Parathyroid adenoma (tissue), 2 donors: ENCODE measurements around the gene AXIN2.

ENCODE experiments used
- H2AFZ ChIP-seq: fragments of 300-600 bp; sonication (generic); one replicate; pipeline ENCODE4 v1.7.0; 2017; ENCODE audit warnings: antibody characterized with exemption, mild to moderate bottlenecking
- H3K27ac ChIP-seq: fragments of 300-600 bp; sonication (generic); one replicate; pipeline ENCODE4 v1.7.0; 2017
- H3K27me3 ChIP-seq: fragments of 300-600 bp; sonication (generic); one replicate; pipeline ENCODE4 v1.7.0; 2017; ENCODE audit warnings: low read length; ENCODE audit not compliant: control insufficient read depth, insufficient read depth
- H3K36me3 ChIP-seq: fragments of 300-600 bp; sonication (generic); one replicate; pipeline ENCODE4 v1.7.0; 2017; ENCODE audit warnings: low read length; ENCODE audit not compliant: control insufficient read depth, insufficient read depth
- H3K4me1 ChIP-seq: fragments of 300-600 bp; sonication (generic); one replicate; pipeline ENCODE4 v1.7.0; 2017; ENCODE audit warnings: control low read depth
- H3K4me2 ChIP-seq: fragments of 300-600 bp; sonication (generic); one replicate; pipeline ENCODE4 v1.7.0; 2017; ENCODE audit warnings: low read length
- H3K4me3 ChIP-seq: fragments of 300-600 bp; sonication (generic); one replicate; pipeline ENCODE4 v1.7.0; 2017; ENCODE audit warnings: low read depth, low read length
- H3K79me2 ChIP-seq: fragments of 300-600 bp; sonication (generic); one replicate; pipeline ENCODE4 v1.7.0; 2017; ENCODE audit warnings: control low read depth
- H3K9ac ChIP-seq: fragments of 300-600 bp; sonication (generic); one replicate; pipeline ENCODE4 v1.7.0; 2017; ENCODE audit warnings: mild to moderate bottlenecking
- H3K9me3 ChIP-seq: fragments of 300-600 bp; sonication (generic); one replicate; pipeline ENCODE4 v1.7.0; 2017; ENCODE audit warnings: low read length; ENCODE audit not compliant: control insufficient read depth
- CTCF ChIP-seq: fragments of 300-600 bp; sonication (generic); IDR thresholded peaks from one replicate; pipeline ENCODE4 v1.7.0; 2017; ENCODE audit warnings: antibody characterized with exemption, mild to moderate bottlenecking
- donor health status: primary hyperparathyroidism.

The AXIN2 gene

DNA sequence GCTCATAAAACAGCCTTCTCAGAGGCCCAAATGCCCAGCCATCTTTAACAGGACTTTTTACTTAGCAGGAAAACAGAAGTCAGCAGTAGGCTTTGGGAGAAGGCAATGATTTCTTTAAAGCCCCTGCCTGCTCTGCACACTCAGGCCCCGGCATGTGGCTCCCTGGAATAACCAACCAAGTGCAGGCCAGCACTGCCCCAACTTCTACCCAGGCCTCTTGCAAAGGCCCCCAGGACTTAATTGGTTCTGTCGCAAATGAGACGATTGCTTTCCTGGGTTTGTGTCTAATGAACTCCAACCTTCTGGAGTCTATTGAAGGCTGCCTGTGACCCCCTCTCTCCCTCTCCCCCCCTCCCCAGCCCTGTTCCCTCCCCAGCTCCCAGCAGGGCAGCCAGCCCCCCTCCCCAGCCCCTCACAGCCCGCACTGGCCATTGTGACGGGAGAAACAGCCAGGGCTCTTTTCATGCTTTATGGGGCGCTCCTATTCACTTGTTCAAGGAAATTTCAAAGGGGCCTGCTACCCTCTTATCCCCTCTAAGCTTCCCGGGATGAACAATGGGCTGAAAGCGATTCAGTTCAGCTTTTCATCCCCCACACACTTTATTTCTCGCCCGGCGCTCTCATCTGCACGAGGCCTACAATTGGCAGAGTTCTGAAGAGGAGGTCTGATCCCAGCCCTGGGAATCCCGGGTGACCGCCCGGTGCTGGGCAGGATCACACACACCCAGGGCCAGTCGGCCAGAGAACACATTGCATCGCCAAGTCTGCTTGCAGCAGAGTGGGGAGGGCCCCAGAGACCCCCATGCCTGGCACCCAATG, 15.5 kb downstream of the AXIN2 start:
- Histone ChIP-seq H3K27ac (no peak overlapping the region), H3K9ac (no peak overlapping the region), H3K9me3 (no peaks in the 10 kb centered on the region), H3K4me2 (no peak overlapping the region), H2AFZ (no peak overlapping the region), H3K36me3 (no peaks in the 10 kb centered on the region), H3K79me2 (peaks cover 9% of the 10 kb centered on the region), H3K4me1 (peaks cover 4% of the 10 kb centered on the region), H3K4me3 (no peak overlapping the region), H3K27me3 (no peaks in the 10 kb centered on the region)
- no peak for TF ChIP-seq CTCF

DNA sequence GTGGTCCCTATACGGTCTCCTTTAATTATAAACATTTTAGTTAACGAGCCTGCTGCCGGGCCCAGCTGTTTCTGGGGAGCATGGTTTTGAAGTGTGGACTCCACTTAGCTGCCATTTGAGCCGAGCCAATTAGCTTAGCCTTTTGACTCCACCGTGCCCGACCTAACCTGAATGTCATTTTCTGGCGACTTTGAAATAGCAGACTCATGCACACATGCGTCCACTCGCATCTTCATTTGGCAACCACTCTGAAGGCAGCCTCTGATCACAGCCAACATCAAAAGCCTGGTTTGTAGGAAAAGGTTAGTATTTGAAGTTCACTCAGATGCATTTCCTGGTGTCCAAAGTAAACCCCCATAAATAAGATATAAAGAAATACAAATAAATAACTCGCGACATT, 16.8 kb downstream of the AXIN2 start:
- H3K27me3 ChIP-seq: no peaks in the 10 kb centered on the region
- H3K9ac ChIP-seq: no peak overlapping the region
- H3K27ac ChIP-seq: no peak overlapping the region

GRCh38 chr17:65542610-65543009, 18.8 kb downstream of the AXIN2 start:
- Histone ChIP-seq H3K36me3 (no peaks in the 10 kb centered on the region), H3K9me3 (no peaks in the 10 kb centered on the region), H2AFZ (no peak overlapping the region), H3K4me2 (no peak overlapping the region), H3K79me2 (no peaks in the 10 kb centered on the region), H3K4me1 (peaks cover 4% of the 10 kb centered on the region), H3K27ac (no peak overlapping the region), H3K27me3 (no peaks in the 10 kb centered on the region), H3K9ac (no peak overlapping the region), H3K4me3 (no peak overlapping the region)
- TF ChIP-seq CTCF: no peak

More for the DNA sequence above, 16.8 kb downstream of the AXIN2 start:
- Histone ChIP-seq H3K4me2 (no peak overlapping the region), H3K4me1 (peaks cover 4% of the 10 kb centered on the region), H3K79me2 (no peaks in the 10 kb centered on the region), H3K9me3 (no peaks in the 10 kb centered on the region), H3K4me3 (no peak overlapping the region), H2AFZ (no peak overlapping the region), H3K36me3 (no peaks in the 10 kb centered on the region)
- TF ChIP-seq CTCF: no peak

GRCh38 chr17:65542067-65542466, 19.4 kb downstream of the AXIN2 start:
- TF ChIP-seq CTCF: no peak
- Histone ChIP-seq H3K9me3 (no peaks in the 10 kb centered on the region), H3K4me1 (no peaks in the 10 kb centered on the region), H3K79me2 (no peaks in the 10 kb centered on the region), H3K9ac (no peak overlapping the region), H2AFZ (no peak overlapping the region), H3K4me3 (no peak overlapping the region), H3K27ac (no peak overlapping the region), H3K36me3 (no peaks in the 10 kb centered on the region), H3K4me2 (no peak overlapping the region), H3K27me3 (no peaks in the 10 kb centered on the region)

- H2AFZ ChIP-seq: no peak overlapping the region
- H3K27me3 ChIP-seq: no peaks in the 10 kb centered on the region
- H3K9me3 ChIP-seq: no peaks in the 10 kb centered on the region
- H3K9ac ChIP-seq: no peak overlapping the region
- no peaks in the 10 kb centered on the region for H3K36me3 ChIP-seq
- H3K79me2 ChIP-seq: no peaks in the 10 kb centered on the region
- H3K27ac ChIP-seq: no peak overlapping the region
- no peaks in the 10 kb centered on the region for H3K4me1 ChIP-seq
- no peak overlapping the region for H3K4me2 ChIP-seq
- no peak overlapping the region for H3K4me3 ChIP-seq
- TF ChIP-seq CTCF: no peak
Measured at GRCh38 chr17:65541453-65541852, 20.0 kb downstream of the AXIN2 start.
